Lower lobe of right lung (tissue), 2 donors: ENCODE measurements around the gene NT5C2. TPM values are rescaled to one million over a fixed set of nuclear protein-coding genes. Genes with fewer than 3 reads are reported as not detected.

Experiments
- ATAC-seq, 2 donors: fragments of 200-7000 bp; cut with Tn5 transposase; one replicate each; pipeline ENCODE4 v1.9.1; 2020 to 2022; ENCODE audit warnings: mild to moderate bottlenecking in 2 of 2, moderate library complexity in 2 of 2
- DNase-seq: peaks from one replicate; pipeline ENCODE4 v3.0.0-alpha.2; 2020
- H3K27ac ChIP-seq: fragments of 200-600 bp; one replicate; pipeline ENCODE4 v1.8.0; 2022
- H3K27me3 ChIP-seq: fragments of 200-600 bp; one replicate; pipeline ENCODE4 v1.8.0; 2022; ENCODE audit warnings: low read depth
- H3K36me3 ChIP-seq: fragments of 200-600 bp; one replicate; pipeline ENCODE4 v1.8.0; 2022; ENCODE audit warnings: mild to moderate bottlenecking
- H3K4me1 ChIP-seq: fragments of 200-600 bp; one replicate; pipeline ENCODE4 v1.8.0; 2022
- H3K4me3 ChIP-seq: fragments of 200-600 bp; one replicate; pipeline ENCODE4 v1.8.0; 2022; ENCODE audit warnings: mild to moderate bottlenecking
- H3K9me3 ChIP-seq: fragments of 200-600 bp; one replicate; pipeline ENCODE4 v1.8.0; 2022
- intact Hi-C: fragments of 100-400 bp; cut with DNase I; formaldehyde crosslinking; loops from one replicate; pipeline ENCODE4 v1.11.0; 2022
- total RNA-seq: library from RNA; stranded (reverse); fragmentation: NEBNext Ultra II Directional; extraction: Animal tissue kit (Norgen Biotek cat#: 25700); gene quantifications from one replicate; pipeline ENCODE4 v1.2.1, GENCODE V29; 2021
- TF ChIP-seq, protein P1 (sequence below): fragments of 200-600 bp; IDR thresholded peaks from one replicate; pipeline ENCODE4 v1.8.0; 2022; ENCODE audit warnings: antibody characterized with exemption, mild to moderate bottlenecking
- donor health status: DM: no; HTN: yes; CAD: no; lungs with severe emphysema.

Gene NT5C2
- total RNA-seq, 1 donor from 2014 or later: 105 TPM

GRCh38 chr10:103153302-103154197, 39.5 kb downstream of the NT5C2 start:
- Histone ChIP-seq H3K4me3 (peak overlapping the region; percentile 31), H3K27ac (peak overlapping the region; percentile 67), H3K36me3 (peaks cover 18% of the 10 kb centered on the region), H3K27me3 (no peaks in the 10 kb centered on the region), H3K4me1 (peaks cover 40% of the 10 kb centered on the region), H3K9me3 (no peaks in the 10 kb centered on the region)
- intact Hi-C loops: no loop called here
- ATAC-seq (peak in 1 of 2 donors; percentile 71), DNase-seq (no peak)
- TF ChIP-seq, protein P1, sequence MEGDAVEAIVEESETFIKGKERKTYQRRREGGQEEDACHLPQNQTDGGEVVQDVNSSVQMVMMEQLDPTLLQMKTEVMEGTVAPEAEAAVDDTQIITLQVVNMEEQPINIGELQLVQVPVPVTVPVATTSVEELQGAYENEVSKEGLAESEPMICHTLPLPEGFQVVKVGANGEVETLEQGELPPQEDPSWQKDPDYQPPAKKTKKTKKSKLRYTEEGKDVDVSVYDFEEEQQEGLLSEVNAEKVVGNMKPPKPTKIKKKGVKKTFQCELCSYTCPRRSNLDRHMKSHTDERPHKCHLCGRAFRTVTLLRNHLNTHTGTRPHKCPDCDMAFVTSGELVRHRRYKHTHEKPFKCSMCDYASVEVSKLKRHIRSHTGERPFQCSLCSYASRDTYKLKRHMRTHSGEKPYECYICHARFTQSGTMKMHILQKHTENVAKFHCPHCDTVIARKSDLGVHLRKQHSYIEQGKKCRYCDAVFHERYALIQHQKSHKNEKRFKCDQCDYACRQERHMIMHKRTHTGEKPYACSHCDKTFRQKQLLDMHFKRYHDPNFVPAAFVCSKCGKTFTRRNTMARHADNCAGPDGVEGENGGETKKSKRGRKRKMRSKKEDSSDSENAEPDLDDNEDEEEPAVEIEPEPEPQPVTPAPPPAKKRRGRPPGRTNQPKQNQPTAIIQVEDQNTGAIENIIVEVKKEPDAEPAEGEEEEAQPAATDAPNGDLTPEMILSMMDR: no peak

GRCh38 chr10:103149991-103150622, 43.0 kb downstream of the NT5C2 start:
- H3K36me3 ChIP-seq: peaks cover 5% of the 10 kb centered on the region
- H3K27me3 ChIP-seq: no peaks in the 10 kb centered on the region
- H3K9me3 ChIP-seq: no peaks in the 10 kb centered on the region
- H3K4me3 ChIP-seq: no peak overlapping the region
- ATAC-seq: no peak
- TF ChIP-seq, protein P1: no peak
- intact Hi-C loops: no loop called here
- DNase-seq: no peak
- no peak overlapping the region for H3K27ac ChIP-seq
- H3K4me1 ChIP-seq: peaks cover 50% of the 10 kb centered on the region

- intact Hi-C loops: no loop called here
- Histone ChIP-seq H3K27ac (no peak overlapping the region), H3K9me3 (no peaks in the 10 kb centered on the region), H3K36me3 (peaks cover 5% of the 10 kb centered on the region), H3K4me1 (peaks cover 36% of the 10 kb centered on the region), H3K4me3 (no peak overlapping the region), H3K27me3 (no peaks in the 10 kb centered on the region)
- TF ChIP-seq, protein P1: no peak
- DNase-seq: no peak
- ATAC-seq: no peak
These were observed 45.4 kb downstream of the NT5C2 start for GRCh38 chr10:103147645-103148044.

DNA sequence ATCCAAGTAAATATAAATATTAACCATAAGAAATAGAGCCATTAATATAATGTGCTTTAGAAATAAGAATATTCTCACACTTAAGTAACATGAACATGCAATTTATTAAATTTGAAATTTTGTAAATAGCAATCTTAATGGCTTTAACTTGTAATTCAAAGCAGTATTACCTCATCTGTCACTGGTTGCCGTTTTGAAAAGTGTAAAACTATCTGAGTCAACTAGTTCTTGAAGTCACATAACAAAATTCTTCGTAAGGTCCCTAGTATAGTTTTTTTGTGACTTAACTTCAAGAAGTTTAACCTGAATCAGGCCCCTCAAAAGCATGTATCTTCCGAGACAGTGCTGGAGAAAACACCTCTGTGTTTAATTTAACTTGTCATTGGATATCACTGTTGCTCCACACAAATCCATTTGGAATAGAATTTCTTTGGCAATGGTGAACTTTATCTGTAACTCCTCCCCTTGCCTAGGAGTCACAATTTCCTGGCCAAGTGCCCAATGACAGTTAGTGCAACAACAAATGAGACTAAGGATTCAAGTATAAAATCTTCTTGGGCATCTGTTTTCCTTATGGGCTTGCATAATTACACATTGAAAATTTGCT, 47.1 kb downstream of the NT5C2 start:
- peaks cover 28% of the 10 kb centered on the region for H3K4me1 ChIP-seq
- H3K27me3 ChIP-seq: no peaks in the 10 kb centered on the region
- no peak overlapping the region for H3K27ac ChIP-seq
- no peaks in the 10 kb centered on the region for H3K9me3 ChIP-seq
- intact Hi-C loops: no loop called here
- TF ChIP-seq, protein P1: no peak
- peaks cover 3% of the 10 kb centered on the region for H3K36me3 ChIP-seq
- peak in 1 of 2 donors; percentile 40 for ATAC-seq
- no peak overlapping the region for H3K4me3 ChIP-seq
- no peak for DNase-seq

- DNase-seq (no peak), ATAC-seq (no peak)
- Histone ChIP-seq H3K4me1 (peaks cover 28% of the 10 kb centered on the region), H3K36me3 (peaks cover 12% of the 10 kb centered on the region), H3K4me3 (no peak overlapping the region), H3K27ac (no peak overlapping the region), H3K27me3 (no peaks in the 10 kb centered on the region), H3K9me3 (no peaks in the 10 kb centered on the region)
- intact Hi-C loops: no loop called here
- TF ChIP-seq, protein P1: no peak
These were observed 48.0 kb downstream of the NT5C2 start for GRCh38 chr10:103145046-103145445.
